ENCODE data around the gene MYO1B. TPM values are rescaled to one million over a fixed set of nuclear protein-coding genes. Genes with fewer than 3 reads are reported as not detected.
A peak's percentile ranks its signal among the peaks of the same experiment; 100 is the strongest.

MYO1B gene
- total RNA-seq, 5 donors from 2014 or later (not counting 1 experiment from before 2014, with no cell fraction given) = 0.39 to 1.3 (median 0.73) TPM

DNA sequence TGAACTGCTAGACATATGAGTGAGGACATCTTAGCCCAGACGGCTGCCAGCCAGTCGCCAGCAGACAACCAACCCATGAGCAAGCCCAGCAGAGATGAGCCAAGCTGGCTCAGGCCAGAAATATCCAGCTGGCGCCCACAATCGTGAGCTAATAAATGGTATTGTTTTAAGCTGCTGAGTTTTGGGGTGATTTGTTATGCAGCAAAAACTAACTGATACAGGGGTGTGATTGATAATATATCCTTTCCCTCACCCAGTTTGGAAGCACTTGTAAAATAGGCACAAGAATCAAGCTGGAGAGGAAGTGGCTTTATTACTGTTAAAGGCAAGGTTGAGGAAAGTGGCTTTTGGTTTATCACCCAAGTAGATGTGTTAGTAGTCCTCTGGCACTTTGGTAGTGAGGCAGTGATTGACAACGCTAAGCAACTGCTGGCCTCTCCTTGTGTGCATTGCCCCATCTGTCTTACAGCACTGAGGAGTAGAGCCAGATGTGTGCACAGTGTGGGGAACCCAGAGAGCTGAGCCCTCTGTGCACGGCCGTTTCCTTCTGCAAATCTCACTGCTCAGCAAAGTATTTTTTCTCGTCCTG, 110.1 kb downstream of the MYO1B start:
- H3K27me3 Mint-ChIP-seq = peaks cover 3 to 5% of the 10 kb centered on the region in 2 donors
- no peak overlapping the region for H3K4me3 Mint-ChIP-seq
- ATAC-seq (replicated peaks in 1 of 4) (no peak), DNase-seq (peak in 1 of 35 experiments; percentile 8)
- H3K4me1 ChIP-seq (ENCODE audit: control insufficient read depth in 1 of 2, extremely low read depth in 1 of 2, insufficient read depth in 2 of 2, low read length in 2 of 2) = peaks cover 0 to 2% of the 10 kb centered on the region in 2 experiments
- no peak overlapping the region for H3K4me3 ChIP-seq (ENCODE audit: control insufficient read depth in 1 of 2, extremely low read depth in 1 of 2, low read length in 1 of 2)
- WGBS (ENCODE audit: insufficient coverage) = 80% methylated on average over 1 of the region's 8 CpGs
- CTCF ChIA-PET = no interaction called here
- H3K27me3 ChIP-seq (replicated peaks in 1 of 2; ENCODE audit: control insufficient read depth in 2 of 2, extremely low read depth in 1 of 2, insufficient read depth in 2 of 2, low read length in 1 of 2) = peaks cover 0 to 2% of the 10 kb centered on the region in 2 experiments
- POLR2A ChIA-PET = no interaction called here
- H3K9me3 ChIP-seq = no peaks in the 10 kb centered on the region
- peaks cover 0 to 4% (median 0%) of the 10 kb centered on the region in 3 donors for H3K9me3 Mint-ChIP-seq
- H3K27ac Mint-ChIP-seq = no peak overlapping the region
- no peak overlapping the region for H3K27ac ChIP-seq (ENCODE audit: low read length)
- H3K36me3 Mint-ChIP-seq = no peaks in the 10 kb centered on the region
- no peaks in the 10 kb centered on the region for H3K4me1 Mint-ChIP-seq
- no peaks in the 10 kb centered on the region for H3K36me3 ChIP-seq (ENCODE audit: control insufficient read depth in 2 of 2, extremely low read depth in 1 of 2, insufficient read depth in 1 of 2, low read length in 1 of 2)

DNA sequence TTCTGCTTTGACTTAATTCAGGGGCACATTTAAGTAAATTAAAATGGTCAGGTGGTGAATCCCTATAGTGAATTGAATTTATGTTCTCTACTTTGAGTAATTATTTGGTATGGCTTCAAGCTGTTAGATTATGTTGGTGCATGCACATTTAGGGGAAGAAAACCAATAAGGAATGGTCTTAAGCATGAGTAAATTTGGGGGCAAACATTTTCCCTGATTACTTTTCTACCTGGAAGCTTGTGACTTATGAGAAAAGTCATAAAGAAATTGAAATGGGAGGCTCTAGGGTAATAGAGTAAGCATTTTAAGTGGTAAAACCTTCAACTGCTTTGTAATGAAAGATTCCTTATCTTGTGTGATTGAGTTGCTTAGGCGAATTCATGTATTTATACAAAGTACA, 112.5 kb downstream of the MYO1B start:
- H3K9me3 ChIP-seq = no peaks in the 10 kb centered on the region
- Mint-ChIP-seq H3K27ac (no peak overlapping the region), H3K36me3 (no peaks in the 10 kb centered on the region), H3K27me3 (peaks cover 2 to 3% of the 10 kb centered on the region in 2 donors), H3K4me3 (no peak overlapping the region), H3K9me3 (peaks cover 0 to 4% (median 0%) of the 10 kb centered on the region in 3 donors), H3K4me1 (no peaks in the 10 kb centered on the region)
- H3K27ac ChIP-seq (ENCODE audit: low read length) = no peak overlapping the region
- ChIA-PET CTCF (no interaction called here), POLR2A (no interaction called here)
- H3K4me1 ChIP-seq (ENCODE audit: control insufficient read depth in 1 of 2, extremely low read depth in 1 of 2, insufficient read depth in 2 of 2, low read length in 2 of 2) = peaks cover 0 to 2% of the 10 kb centered on the region in 2 experiments
- no peaks in the 10 kb centered on the region for H3K36me3 ChIP-seq (ENCODE audit: control insufficient read depth in 2 of 2, extremely low read depth in 1 of 2, insufficient read depth in 1 of 2, low read length in 1 of 2)
- DNase-seq = no peak
- H3K27me3 ChIP-seq (replicated peaks in 1 of 2; ENCODE audit: control insufficient read depth in 2 of 2, extremely low read depth in 1 of 2, insufficient read depth in 2 of 2, low read length in 1 of 2) = peaks cover 0 to 2% of the 10 kb centered on the region in 2 experiments
- H3K4me3 ChIP-seq (ENCODE audit: control insufficient read depth in 1 of 2, extremely low read depth in 1 of 2, low read length in 1 of 2) = no peak overlapping the region
- no CpG with 5 or more reads among the region's 1 CpG for WGBS (ENCODE audit: insufficient coverage)
- ATAC-seq (replicated peaks in 1 of 4) = no peak

DNA sequence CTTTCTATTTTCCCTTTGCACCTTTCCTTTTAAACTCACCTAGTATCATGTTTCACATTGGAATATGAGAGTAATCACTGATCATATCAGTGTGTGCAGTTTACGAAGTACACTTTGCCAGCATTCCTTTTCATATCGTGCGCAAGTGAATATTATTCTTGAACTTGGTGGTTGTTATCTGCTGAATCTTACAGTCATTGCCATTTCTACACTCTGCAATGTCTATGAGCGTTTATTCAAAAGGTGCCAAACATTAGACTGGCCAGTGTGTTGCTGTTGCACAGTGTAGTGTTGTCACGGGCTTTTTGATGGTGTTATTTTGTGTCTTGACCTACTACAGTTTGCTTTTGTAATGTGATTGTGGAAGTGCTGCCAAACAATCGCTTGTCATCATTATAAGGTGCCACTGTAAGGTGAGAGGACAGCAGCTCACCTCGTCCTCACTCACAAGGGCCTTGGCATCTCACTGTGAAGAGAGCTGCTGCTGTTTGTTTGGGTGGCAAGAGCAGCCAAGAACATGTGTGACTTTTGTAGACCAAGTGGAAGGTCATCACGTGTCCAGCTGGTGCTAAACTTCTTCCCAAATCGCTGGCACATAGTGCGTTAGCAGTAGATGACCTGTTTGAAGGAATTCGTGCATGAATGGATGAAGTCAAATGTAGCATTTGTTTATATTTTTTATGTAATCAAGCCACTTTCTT, 113.3 kb downstream of the MYO1B start:
- no peak overlapping the region for H3K4me3 ChIP-seq (ENCODE audit: control insufficient read depth in 1 of 2, extremely low read depth in 1 of 2, low read length in 1 of 2)
- ATAC-seq (replicated peaks in 1 of 4) (no peak), DNase-seq (no peak)
- 70% methylated on average over 3 of the region's 11 CpGs for WGBS (ENCODE audit: insufficient coverage)
- no peaks in the 10 kb centered on the region for H3K9me3 ChIP-seq
- H3K36me3 ChIP-seq (ENCODE audit: control insufficient read depth in 2 of 2, extremely low read depth in 1 of 2, insufficient read depth in 1 of 2, low read length in 1 of 2) = no peaks in the 10 kb centered on the region
- Mint-ChIP-seq H3K4me1 (no peaks in the 10 kb centered on the region), H3K27ac (no peak overlapping the region), H3K36me3 (no peaks in the 10 kb centered on the region), H3K4me3 (no peak overlapping the region), H3K9me3 (peaks cover 0 to 4% (median 0%) of the 10 kb centered on the region in 3 donors), H3K27me3 (peaks cover 2 to 3% of the 10 kb centered on the region in 2 donors)
- H3K27me3 ChIP-seq (replicated peaks in 1 of 2; ENCODE audit: control insufficient read depth in 2 of 2, extremely low read depth in 1 of 2, insufficient read depth in 2 of 2, low read length in 1 of 2) = peaks cover 0 to 2% of the 10 kb centered on the region in 2 experiments
- CTCF ChIA-PET = interaction anchor here in 1 of 2 donors (1.2 kb wide), 1 partner anchor 202 kb away, joined by 8 read pairs; no protein-coding TSS in a partner anchor
- peaks cover 0 to 2% of the 10 kb centered on the region in 2 experiments for H3K4me1 ChIP-seq (ENCODE audit: control insufficient read depth in 1 of 2, extremely low read depth in 1 of 2, insufficient read depth in 2 of 2, low read length in 2 of 2)
- POLR2A ChIA-PET = no interaction called here
- no peak overlapping the region for H3K27ac ChIP-seq (ENCODE audit: low read length)

DNA sequence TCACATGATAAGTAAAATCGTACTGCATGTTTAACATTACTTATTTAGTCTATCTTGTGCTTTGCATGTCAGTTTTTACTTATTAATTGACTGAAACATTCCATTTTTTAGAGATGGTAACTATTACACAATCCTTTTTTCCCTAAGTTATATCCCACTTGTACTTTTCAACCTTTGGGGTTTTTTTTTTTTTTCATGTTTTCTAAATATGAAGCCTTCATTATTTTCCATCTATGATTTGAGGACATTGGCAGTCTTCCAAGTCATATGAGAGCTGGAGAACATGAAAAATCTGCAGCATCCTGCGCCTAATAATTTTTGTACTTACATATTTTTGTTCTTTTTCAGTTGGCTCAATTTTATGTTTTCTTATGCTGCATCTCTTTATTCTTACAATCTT, 113.9 kb downstream of the MYO1B start:
- WGBS (ENCODE audit: insufficient coverage) = no CpG with 5 or more reads among the region's 2 CpGs
- H3K36me3 ChIP-seq (ENCODE audit: control insufficient read depth in 2 of 2, extremely low read depth in 1 of 2, insufficient read depth in 1 of 2, low read length in 1 of 2) = no peaks in the 10 kb centered on the region
- H3K9me3 Mint-ChIP-seq = peaks cover 0 to 4% (median 0%) of the 10 kb centered on the region in 3 donors
- H3K27ac Mint-ChIP-seq = no peak overlapping the region
- no peaks in the 10 kb centered on the region for H3K36me3 Mint-ChIP-seq
- peaks cover 2 to 3% of the 10 kb centered on the region in 2 donors for H3K27me3 Mint-ChIP-seq
- ATAC-seq (replicated peaks in 1 of 4) (no peak), DNase-seq (no peak)
- no peak overlapping the region for H3K4me3 ChIP-seq (ENCODE audit: control insufficient read depth in 1 of 2, extremely low read depth in 1 of 2, low read length in 1 of 2)
- ChIA-PET POLR2A (no interaction called here), CTCF (interaction anchor here in 1 of 2 donors (1.2 kb wide), 1 partner anchor 203 kb away, joined by 8 read pairs; no protein-coding TSS in a partner anchor)
- no peak overlapping the region for H3K4me3 Mint-ChIP-seq
- H3K4me1 Mint-ChIP-seq = no peaks in the 10 kb centered on the region
- H3K4me1 ChIP-seq (ENCODE audit: control insufficient read depth in 1 of 2, extremely low read depth in 1 of 2, insufficient read depth in 2 of 2, low read length in 2 of 2) = peaks cover 0 to 2% of the 10 kb centered on the region in 2 experiments
- peaks cover 0 to 2% of the 10 kb centered on the region in 2 experiments for H3K27me3 ChIP-seq (replicated peaks in 1 of 2; ENCODE audit: control insufficient read depth in 2 of 2, extremely low read depth in 1 of 2, insufficient read depth in 2 of 2, low read length in 1 of 2)
- H3K27ac ChIP-seq (ENCODE audit: low read length) = no peak overlapping the region
- H3K9me3 ChIP-seq = no peaks in the 10 kb centered on the region

DNA sequence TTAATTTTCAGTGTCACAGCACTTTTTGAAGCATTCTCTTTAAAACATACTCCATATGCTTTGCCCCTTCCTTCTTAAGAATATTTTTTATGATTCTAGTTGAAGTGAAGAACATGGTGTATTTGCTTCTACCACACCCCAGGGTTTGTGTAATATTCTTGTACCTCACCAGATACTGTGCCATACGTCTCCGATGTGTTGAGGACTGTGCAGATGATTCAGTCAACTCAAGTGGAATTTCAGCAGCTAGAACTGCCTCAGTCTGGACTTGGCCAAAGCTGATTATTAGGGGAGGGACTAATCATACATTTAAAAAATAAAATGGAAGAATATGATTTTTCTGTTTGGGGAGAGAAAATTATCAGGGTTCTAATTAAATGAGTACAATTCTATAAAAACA, 115.7 kb downstream of the MYO1B start:
- no peak overlapping the region for H3K27ac Mint-ChIP-seq
- no peaks in the 10 kb centered on the region for H3K9me3 Mint-ChIP-seq
- POLR2A ChIA-PET = no interaction called here
- H3K36me3 ChIP-seq (ENCODE audit: control insufficient read depth in 2 of 2, extremely low read depth in 1 of 2, insufficient read depth in 1 of 2, low read length in 1 of 2) = no peaks in the 10 kb centered on the region
- H3K4me3 Mint-ChIP-seq = no peak overlapping the region
- H3K27me3 ChIP-seq (replicated peaks in 1 of 2; ENCODE audit: control insufficient read depth in 2 of 2, extremely low read depth in 1 of 2, insufficient read depth in 2 of 2, low read length in 1 of 2) = peaks cover 0 to 5% of the 10 kb centered on the region in 2 experiments
- no peaks in the 10 kb centered on the region for H3K4me1 ChIP-seq (ENCODE audit: control insufficient read depth in 1 of 2, extremely low read depth in 1 of 2, insufficient read depth in 2 of 2, low read length in 2 of 2)
- no peak for ATAC-seq (replicated peaks in 1 of 4)
- no peak overlapping the region for H3K4me3 ChIP-seq (ENCODE audit: control insufficient read depth in 1 of 2, extremely low read depth in 1 of 2, low read length in 1 of 2)
- CTCF ChIA-PET = interaction anchor here in 1 of 2 donors (1.0 kb wide), 1 partner anchor 154 kb away, joined by 3 read pairs; no protein-coding TSS in a partner anchor
- no peaks in the 10 kb centered on the region for H3K4me1 Mint-ChIP-seq
- H3K27ac ChIP-seq (ENCODE audit: low read length) = no peak overlapping the region
- no peak for DNase-seq
- H3K9me3 ChIP-seq = no peaks in the 10 kb centered on the region
- WGBS (ENCODE audit: insufficient coverage) = no CpG with 5 or more reads among the region's 2 CpGs
- H3K36me3 Mint-ChIP-seq = no peaks in the 10 kb centered on the region
- peaks cover 0 to 2% of the 10 kb centered on the region in 2 donors for H3K27me3 Mint-ChIP-seq

DNA sequence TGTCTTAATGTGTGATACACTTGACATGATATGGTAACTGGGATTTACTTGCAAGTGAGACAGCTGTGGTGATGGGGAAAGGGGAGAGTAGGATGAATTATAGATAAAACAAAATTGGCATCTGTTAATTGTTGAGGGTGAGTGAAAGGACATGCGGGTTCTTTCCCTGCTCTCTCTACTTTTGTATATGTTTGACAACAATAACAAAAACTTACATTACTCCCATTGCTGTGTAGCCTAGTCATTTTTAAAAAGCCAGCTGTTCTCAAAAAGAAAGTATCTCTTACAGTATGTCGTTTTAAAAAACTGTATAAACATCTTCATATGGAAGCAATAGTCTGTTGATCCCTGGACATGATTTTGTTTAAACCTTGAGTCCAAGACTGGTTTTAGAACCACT, 117.6 kb downstream of the MYO1B start:
- H3K27ac ChIP-seq (ENCODE audit: low read length) = no peak overlapping the region
- WGBS (ENCODE audit: insufficient coverage) = no CpG with 5 or more reads among the region's 2 CpGs
- no peaks in the 10 kb centered on the region for H3K9me3 ChIP-seq
- H3K4me1 ChIP-seq (ENCODE audit: control insufficient read depth in 1 of 2, extremely low read depth in 1 of 2, insufficient read depth in 2 of 2, low read length in 2 of 2) = no peaks in the 10 kb centered on the region
- no peak for DNase-seq
- H3K27ac Mint-ChIP-seq = no peak overlapping the region
- POLR2A ChIA-PET = interaction anchor here in 1 of 2 donors (0.5 kb wide), 1 partner anchor 168 kb away, joined by 3 read pairs; no protein-coding TSS in a partner anchor
- no peak overlapping the region for H3K4me3 ChIP-seq (ENCODE audit: control insufficient read depth in 1 of 2, extremely low read depth in 1 of 2, low read length in 1 of 2)
- no peaks in the 10 kb centered on the region for H3K9me3 Mint-ChIP-seq
- no peaks in the 10 kb centered on the region for H3K27me3 Mint-ChIP-seq
- H3K4me1 Mint-ChIP-seq = no peaks in the 10 kb centered on the region
- CTCF ChIA-PET = no interaction called here
- peaks cover 0 to 3% of the 10 kb centered on the region in 2 experiments for H3K27me3 ChIP-seq (replicated peaks in 1 of 2; ENCODE audit: control insufficient read depth in 2 of 2, extremely low read depth in 1 of 2, insufficient read depth in 2 of 2, low read length in 1 of 2)
- ATAC-seq (replicated peaks in 1 of 4) = no peak
- no peak overlapping the region for H3K4me3 Mint-ChIP-seq
- no peaks in the 10 kb centered on the region for H3K36me3 Mint-ChIP-seq
- H3K36me3 ChIP-seq (ENCODE audit: control insufficient read depth in 2 of 2, extremely low read depth in 1 of 2, insufficient read depth in 1 of 2, low read length in 1 of 2) = no peaks in the 10 kb centered on the region
